Smooth muscle cell (in vitro differentiated cells): Measurements from ENCODE around the gene CNN2. TPM values are rescaled to one million over a fixed set of nuclear protein-coding genes. Genes with fewer than 3 reads are reported as not detected.

Experiments used
- DNase-seq: peaks from one replicate; lab custom pipeline; 2025; ENCODE audit not compliant: unreplicated experiment; lab: John Stamatoyannopoulos, UW
- H2AFZ ChIP-seq: fragments of 200-600 bp; sonication (generic); 2 replicates; pipeline ENCODE4 v1.6.0; 2016; ENCODE audit warnings: antibody characterized with exemption, low read depth, mild to moderate bottlenecking
- H3F3A ChIP-seq: fragments of 200-600 bp; sonication (generic); 2 replicates; pipeline ENCODE4 v1.6.0; 2017; ENCODE audit warnings: antibody characterized with exemption, low read depth
- H3K27ac ChIP-seq: fragments of 200-600 bp; sonication (generic); 2 replicates; pipeline ENCODE4 v1.5.1; 2016; ENCODE audit warnings: low read depth, mild to moderate bottlenecking
- H3K27me3 ChIP-seq: fragments of 200-600 bp; sonication (generic); 2 replicates; pipeline ENCODE4 v1.6.1; 2016; ENCODE audit warnings: low read depth, mild to moderate bottlenecking
- H3K36me3 ChIP-seq: fragments of 200-600 bp; sonication (generic); 2 replicates; pipeline ENCODE4 v1.5.1; 2016; ENCODE audit warnings: low read depth
- H3K4me1 ChIP-seq: fragments of 200-600 bp; sonication (generic); 2 replicates; pipeline ENCODE4 v1.5.1; 2016; ENCODE audit warnings: low read depth
- H3K4me2 ChIP-seq: fragments of 200-600 bp; sonication (generic); 2 replicates; pipeline ENCODE4 v1.6.0; 2016; ENCODE audit warnings: mild to moderate bottlenecking
- H3K4me3 ChIP-seq: fragments of 200-600 bp; sonication (generic); 2 replicates; pipeline ENCODE4 v1.5.1; 2016; ENCODE audit warnings: mild to moderate bottlenecking
- H3K79me2 ChIP-seq: fragments of 200-600 bp; sonication (generic); 2 replicates; pipeline ENCODE4 v1.6.0; 2016; ENCODE audit warnings: low read depth, mild to moderate bottlenecking
- H3K9ac ChIP-seq: fragments of 200-600 bp; sonication (generic); 2 replicates; pipeline ENCODE4 v1.6.0; 2016; ENCODE audit warnings: low read depth
- H3K9me3 ChIP-seq: fragments of 200-600 bp; sonication (generic); replicated peaks from 2 replicates; pipeline ENCODE4 v1.5.1; 2016; ENCODE audit warnings: low read depth
- H4K20me1 ChIP-seq: fragments of 200-600 bp; sonication (generic); 2 replicates; pipeline ENCODE4 v1.6.0; 2016; ENCODE audit warnings: low read depth
- WGBS: methylation state at CpG from one replicate; pipeline ENCODE4 v1.1.7; 2016; ENCODE audit warnings: low lambda C conversion rate; 5-methylcytosine and 5-hydroxymethylcytosine counted together
- polyA plus RNA-seq: library from polyadenylated mRNA; unstranded; fragments of >200 nt; fragmentation: Nextera tagmentation; extraction: Ambion mirVana; gene quantifications from 2 replicates; pipeline ENCODE4 v1.2.1, GENCODE V29; 2016
- total RNA-seq: library from RNA; depleted of rRNA; stranded (reverse); fragments of >200 nt; gene quantifications from 2 replicates; pipeline ENCODE4 v1.2.3, GENCODE V29; 2014
- TF ChIP-seq, protein P1 (sequence below): fragments of 200-600 bp; sonication (generic); IDR thresholded peaks from 2 replicates; pipeline ENCODE4 v1.5.1; 2017; ENCODE audit warnings: borderline replicate concordance, mild to moderate bottlenecking, antibody characterized with exemption; ENCODE audit not compliant: insufficient read depth, poor library complexity, severe bottlenecking

The CNN2 gene
- total and polyA plus RNA-seq, 2 experiments from 2014 or later = 150 to 392 TPM

DNA sequence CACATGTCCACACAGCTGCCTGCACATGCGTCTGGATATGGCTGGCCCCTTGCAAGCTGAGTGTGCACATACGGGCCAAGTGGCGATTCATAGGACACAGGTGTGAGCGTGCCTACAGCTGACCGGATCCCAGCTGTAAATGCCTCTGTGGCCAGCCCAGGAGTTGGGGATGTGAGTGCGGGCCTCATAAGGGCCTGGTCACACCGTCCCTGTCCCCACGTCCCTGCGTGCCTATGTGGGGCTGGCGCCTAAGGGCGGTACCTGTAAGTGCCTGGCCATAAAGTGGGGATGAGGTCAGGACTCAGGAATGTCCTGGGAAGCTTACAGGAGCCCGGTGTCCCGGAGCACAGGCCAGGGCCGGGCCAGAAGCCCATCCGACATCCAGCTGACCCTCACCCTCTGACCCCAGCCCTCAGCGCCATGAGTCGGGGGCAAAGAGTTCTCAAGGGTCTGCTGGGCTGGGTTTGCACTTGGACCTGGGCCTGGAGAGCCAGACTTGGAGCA is 39.2 kb downstream of the CNN2 start:
- H3K36me3 ChIP-seq = no peaks in the 10 kb centered on the region
- no peak overlapping the region for H3K27ac ChIP-seq
- H4K20me1 ChIP-seq = no peaks in the 10 kb centered on the region
- TF ChIP-seq, protein P1, sequence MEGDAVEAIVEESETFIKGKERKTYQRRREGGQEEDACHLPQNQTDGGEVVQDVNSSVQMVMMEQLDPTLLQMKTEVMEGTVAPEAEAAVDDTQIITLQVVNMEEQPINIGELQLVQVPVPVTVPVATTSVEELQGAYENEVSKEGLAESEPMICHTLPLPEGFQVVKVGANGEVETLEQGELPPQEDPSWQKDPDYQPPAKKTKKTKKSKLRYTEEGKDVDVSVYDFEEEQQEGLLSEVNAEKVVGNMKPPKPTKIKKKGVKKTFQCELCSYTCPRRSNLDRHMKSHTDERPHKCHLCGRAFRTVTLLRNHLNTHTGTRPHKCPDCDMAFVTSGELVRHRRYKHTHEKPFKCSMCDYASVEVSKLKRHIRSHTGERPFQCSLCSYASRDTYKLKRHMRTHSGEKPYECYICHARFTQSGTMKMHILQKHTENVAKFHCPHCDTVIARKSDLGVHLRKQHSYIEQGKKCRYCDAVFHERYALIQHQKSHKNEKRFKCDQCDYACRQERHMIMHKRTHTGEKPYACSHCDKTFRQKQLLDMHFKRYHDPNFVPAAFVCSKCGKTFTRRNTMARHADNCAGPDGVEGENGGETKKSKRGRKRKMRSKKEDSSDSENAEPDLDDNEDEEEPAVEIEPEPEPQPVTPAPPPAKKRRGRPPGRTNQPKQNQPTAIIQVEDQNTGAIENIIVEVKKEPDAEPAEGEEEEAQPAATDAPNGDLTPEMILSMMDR = no peak
- peaks cover 6% of the 10 kb centered on the region for H3K4me1 ChIP-seq
- DNase-seq = no peak
- peaks cover 5% of the 10 kb centered on the region for H3F3A ChIP-seq
- H3K4me3 ChIP-seq = no peak overlapping the region
- no peaks in the 10 kb centered on the region for H3K79me2 ChIP-seq
- no peak overlapping the region for H3K9ac ChIP-seq
- no peaks in the 10 kb centered on the region for H3K9me3 ChIP-seq
- WGBS = 49% methylated on average over 17 of the region's 17 CpGs
- H2AFZ ChIP-seq = no peak overlapping the region
- H3K27me3 ChIP-seq = peaks cover 29% of the 10 kb centered on the region
- H3K4me2 ChIP-seq = peak overlapping the region; percentile 88

DNA sequence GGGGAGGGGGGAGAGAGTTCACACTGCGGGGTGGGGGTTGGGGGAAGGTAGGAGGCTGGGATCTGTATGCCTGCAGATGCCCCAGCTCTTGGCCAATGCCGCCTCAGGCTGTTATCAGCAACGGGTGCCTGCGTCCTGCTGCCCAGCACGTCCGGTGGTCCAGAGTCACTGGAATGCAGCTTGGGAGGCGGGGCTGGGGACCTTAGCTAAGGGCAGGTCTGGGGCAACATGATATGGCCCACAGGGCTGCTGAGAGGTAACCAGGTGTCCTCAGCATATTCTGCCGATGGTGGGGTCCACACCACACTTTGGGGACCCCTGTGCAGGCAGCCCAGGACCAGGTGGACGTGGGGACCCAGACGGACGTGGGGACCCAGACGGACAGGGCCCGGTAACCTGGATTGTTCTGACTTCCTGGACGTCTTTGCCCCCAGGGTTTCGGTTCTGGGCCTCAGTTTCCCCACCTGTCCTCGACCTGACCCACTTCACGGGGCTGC is 39.9 kb downstream of the CNN2 start:
- Histone ChIP-seq H4K20me1 (no peaks in the 10 kb centered on the region), H3K27ac (no peak overlapping the region), H3K9me3 (no peaks in the 10 kb centered on the region), H3K9ac (no peak overlapping the region), H3F3A (peaks cover 5% of the 10 kb centered on the region), H3K4me2 (peak overlapping the region; percentile 88), H3K36me3 (no peaks in the 10 kb centered on the region), H3K4me3 (peak overlapping the region; percentile 47), H3K27me3 (peaks cover 35% of the 10 kb centered on the region), H2AFZ (no peak overlapping the region), H3K4me1 (peaks cover 6% of the 10 kb centered on the region), H3K79me2 (no peaks in the 10 kb centered on the region)
- DNase-seq = no peak
- TF ChIP-seq, protein P1 = no peak
- 45% methylated on average over 13 of the region's 17 CpGs for WGBS

DNA sequence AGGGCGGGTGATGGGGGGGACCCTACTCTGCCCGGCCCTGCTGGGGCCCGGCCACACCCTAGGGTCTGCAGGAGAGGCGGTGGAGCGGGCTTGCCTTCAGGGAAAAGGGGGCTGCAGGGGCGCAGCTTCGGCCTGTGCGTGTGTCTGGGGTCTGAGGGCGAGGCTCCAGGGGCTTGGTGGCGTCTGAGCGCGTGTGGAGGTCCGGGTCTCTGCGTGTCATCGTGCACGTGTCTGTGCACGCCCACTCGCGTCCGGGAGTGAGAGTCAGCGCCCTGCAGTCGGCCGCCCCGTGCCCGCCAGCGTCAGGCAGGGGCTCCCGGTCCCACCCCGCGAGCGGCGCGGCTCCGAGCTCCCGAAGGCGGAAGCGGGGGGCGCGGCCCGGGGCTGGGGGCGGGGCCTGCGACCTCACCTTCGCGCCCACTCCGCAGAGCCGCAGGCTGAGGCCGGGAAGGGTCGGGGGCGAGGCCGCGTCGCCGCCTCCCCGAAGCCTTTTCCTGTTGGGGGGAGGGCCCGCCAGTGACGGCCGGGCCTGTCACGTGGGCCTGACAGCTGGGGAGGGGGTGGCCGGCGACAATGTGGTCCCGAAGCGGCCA is 40.4 kb downstream of the CNN2 start, which contains the start of gene ARHGAP45:
Gene ARHGAP45 (plus strand): TSS at position 420 of the 593 bp plus-strand sequence. CDS start 239 bp downstream, outside the sequence.
- H3K4me1 ChIP-seq = peaks cover 6% of the 10 kb centered on the region
- H3K79me2 ChIP-seq = no peaks in the 10 kb centered on the region
- peak within 1 kb of the TSS; percentile 88 for H3K4me2 ChIP-seq
- H3K27ac ChIP-seq = no peak within 1 kb of the TSS
- H3K4me3 ChIP-seq = peak within 1 kb of the TSS; percentile 47
- H3K27me3 ChIP-seq = peaks cover 39% of the 10 kb centered on the region
- no peak within 1 kb of the TSS for H3K9ac ChIP-seq
- H3F3A ChIP-seq = peaks cover 5% of the 10 kb centered on the region
- DNase-seq = no peak
- H3K36me3 ChIP-seq = no peaks in the 10 kb centered on the region
- 26% methylated on average over 18 of the region's 61 CpGs for WGBS
- peaks cover 2% of the 10 kb centered on the region for H4K20me1 ChIP-seq
- TF ChIP-seq, protein P1 = no peak
- H3K9me3 ChIP-seq = no peaks in the 10 kb centered on the region
- H2AFZ ChIP-seq = no peak within 1 kb of the TSS
